Nephron (organoid): ENCODE measurements around the gene BTBD9.

Experiments used
- H3K27ac Mint-ChIP-seq, 3 experiments: 2 replicates each; pipeline ENCODE4 v1.8.0; 2020; ENCODE audit warnings: mixed read lengths in 3 of 3, mild to moderate bottlenecking in 2 of 3, moderate library complexity in 1 of 3
- H3K27me3 Mint-ChIP-seq: 2 replicates; pipeline ENCODE4 v1.8.0; 2021; ENCODE audit warnings: low read depth, mild to moderate bottlenecking, moderate library complexity, mixed read lengths
- H3K36me3 Mint-ChIP-seq: 2 replicates; pipeline ENCODE4 v1.8.0; 2020; ENCODE audit warnings: low read depth, mixed read lengths
- H3K4me1 Mint-ChIP-seq: 2 replicates; pipeline ENCODE4 v1.8.0; 2020; ENCODE audit warnings: mixed read lengths
- H3K4me3 Mint-ChIP-seq, 3 experiments: 2 replicates each; pipeline ENCODE4 v1.8.0; 2020; ENCODE audit warnings: mild to moderate bottlenecking in 3 of 3, mixed read lengths in 3 of 3, moderate library complexity in 2 of 3
- H3K9me3 Mint-ChIP-seq: 2 replicates; pipeline ENCODE4 v1.8.0; 2020; ENCODE audit warnings: mixed read lengths
- TF ChIP-seq, protein P1 (sequence below), 3 experiments: fragments of 200-600 bp; sonication (generic); IDR thresholded peaks; one replicate each; pipeline ENCODE4 v1.5.0; 2021; ENCODE audit warnings: antibody characterized with exemption in 3 of 3; ENCODE audit not compliant: unreplicated experiment in 3 of 3

Gene BTBD9

GRCh38 chr6:38176797-38177751 is 462.7 kb downstream of the BTBD9 start:
- Mint-ChIP-seq H3K27me3 (no peaks in the 10 kb centered on the region), H3K36me3 (peaks cover 10% of the 10 kb centered on the region), H3K4me3 (peak overlapping the region; percentile 16 to 26 (median 19)), H3K9me3 (no peaks in the 10 kb centered on the region), H3K27ac (peak overlapping the region; percentile 19 to 33 (median 20)), H3K4me1 (peaks cover 20% of the 10 kb centered on the region)
- TF ChIP-seq, protein P1, sequence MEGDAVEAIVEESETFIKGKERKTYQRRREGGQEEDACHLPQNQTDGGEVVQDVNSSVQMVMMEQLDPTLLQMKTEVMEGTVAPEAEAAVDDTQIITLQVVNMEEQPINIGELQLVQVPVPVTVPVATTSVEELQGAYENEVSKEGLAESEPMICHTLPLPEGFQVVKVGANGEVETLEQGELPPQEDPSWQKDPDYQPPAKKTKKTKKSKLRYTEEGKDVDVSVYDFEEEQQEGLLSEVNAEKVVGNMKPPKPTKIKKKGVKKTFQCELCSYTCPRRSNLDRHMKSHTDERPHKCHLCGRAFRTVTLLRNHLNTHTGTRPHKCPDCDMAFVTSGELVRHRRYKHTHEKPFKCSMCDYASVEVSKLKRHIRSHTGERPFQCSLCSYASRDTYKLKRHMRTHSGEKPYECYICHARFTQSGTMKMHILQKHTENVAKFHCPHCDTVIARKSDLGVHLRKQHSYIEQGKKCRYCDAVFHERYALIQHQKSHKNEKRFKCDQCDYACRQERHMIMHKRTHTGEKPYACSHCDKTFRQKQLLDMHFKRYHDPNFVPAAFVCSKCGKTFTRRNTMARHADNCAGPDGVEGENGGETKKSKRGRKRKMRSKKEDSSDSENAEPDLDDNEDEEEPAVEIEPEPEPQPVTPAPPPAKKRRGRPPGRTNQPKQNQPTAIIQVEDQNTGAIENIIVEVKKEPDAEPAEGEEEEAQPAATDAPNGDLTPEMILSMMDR (IDR thresholded peaks at IDR 0.05; ENCODE audit: unreplicated experiment in 3 of 3): no peak

- H3K27me3 Mint-ChIP-seq: no peaks in the 10 kb centered on the region
- peaks cover 28% of the 10 kb centered on the region for H3K4me1 Mint-ChIP-seq
- H3K36me3 Mint-ChIP-seq: peaks cover 14% of the 10 kb centered on the region
- no peak overlapping the region for H3K4me3 Mint-ChIP-seq
- H3K9me3 Mint-ChIP-seq: no peaks in the 10 kb centered on the region
- TF ChIP-seq, protein P1 (IDR thresholded peaks at IDR 0.05; ENCODE audit: unreplicated experiment in 3 of 3): no peak
- no peak overlapping the region for H3K27ac Mint-ChIP-seq
Observed at GRCh38 chr6:38175786-38176185, 463.9 kb downstream of the BTBD9 start.

DNA sequence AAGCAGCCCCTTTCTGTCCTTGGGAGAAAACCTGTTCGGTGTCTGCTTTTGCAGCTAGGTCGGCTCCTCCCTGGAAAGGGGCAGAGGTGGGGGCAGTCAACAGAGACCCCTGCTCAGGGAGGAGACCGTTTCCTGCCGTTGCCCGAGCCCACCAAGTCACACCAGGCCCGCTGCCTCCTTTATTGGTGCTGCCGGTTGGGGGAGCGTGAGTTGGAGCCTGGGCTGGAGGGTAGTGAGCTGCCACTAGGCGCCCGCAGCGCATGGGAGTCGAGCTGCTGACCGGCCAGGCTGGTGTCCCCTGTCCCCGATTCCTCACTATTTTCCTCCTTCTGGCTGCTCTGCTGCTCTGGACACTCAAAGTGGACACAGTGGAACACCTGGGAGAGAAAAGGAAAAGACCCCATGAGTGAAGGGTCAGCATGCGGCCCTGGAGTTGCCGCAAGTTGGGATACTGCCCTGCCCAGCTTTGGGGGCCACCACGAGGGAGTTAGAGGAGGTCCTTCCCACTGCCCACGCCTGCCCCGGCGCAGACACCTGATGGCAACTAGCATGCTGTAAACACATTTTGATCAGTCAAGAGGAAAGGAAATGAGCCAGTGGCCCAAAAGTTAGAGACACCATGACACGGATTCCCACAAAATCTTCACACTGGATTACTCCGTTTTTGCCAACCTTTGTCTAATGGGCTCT is 464.8 kb downstream of the BTBD9 start:
- Mint-ChIP-seq H3K27me3 (peaks cover 4% of the 10 kb centered on the region), H3K36me3 (peaks cover 14% of the 10 kb centered on the region), H3K9me3 (no peaks in the 10 kb centered on the region), H3K27ac (no peak overlapping the region), H3K4me1 (peaks cover 36% of the 10 kb centered on the region), H3K4me3 (no peak overlapping the region)
- TF ChIP-seq, protein P1 (IDR thresholded peaks at IDR 0.05; ENCODE audit: unreplicated experiment in 3 of 3): no peak

GRCh38 chr6:38174315-38174714 is 465.4 kb downstream of the BTBD9 start:
- no peak overlapping the region for H3K27ac Mint-ChIP-seq
- H3K4me3 Mint-ChIP-seq: no peak overlapping the region
- TF ChIP-seq, protein P1 (IDR thresholded peaks at IDR 0.05; ENCODE audit: unreplicated experiment in 3 of 3): no peak
- peaks cover 14% of the 10 kb centered on the region for H3K36me3 Mint-ChIP-seq
- H3K27me3 Mint-ChIP-seq: peaks cover 4% of the 10 kb centered on the region
- H3K9me3 Mint-ChIP-seq: no peaks in the 10 kb centered on the region
- H3K4me1 Mint-ChIP-seq: peaks cover 42% of the 10 kb centered on the region

DNA sequence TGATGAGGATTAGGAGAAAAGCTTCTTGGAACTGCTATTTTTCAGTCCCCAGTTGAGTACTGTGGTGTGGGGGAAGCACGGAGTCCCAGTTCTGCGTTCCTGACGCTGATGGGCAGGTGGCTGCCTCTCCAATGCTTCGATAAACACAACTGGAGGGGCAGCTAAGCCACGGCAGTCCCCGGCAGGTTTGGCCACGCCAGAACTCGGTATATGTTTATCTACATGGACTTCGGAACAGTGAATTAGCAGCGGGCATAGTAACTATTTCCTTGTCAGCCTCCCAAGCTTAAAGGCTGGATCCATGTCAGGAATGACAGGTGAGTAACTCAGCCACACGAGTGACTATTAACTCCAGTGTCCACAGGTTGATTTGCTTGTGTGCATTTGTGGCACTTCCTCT is 465.8 kb downstream of the BTBD9 start:
- Mint-ChIP-seq H3K4me3 (no peak overlapping the region), H3K27ac (no peak overlapping the region)

More for the DNA sequence above, 465.8 kb downstream of the BTBD9 start:
- TF ChIP-seq, protein P1 (IDR thresholded peaks at IDR 0.05; ENCODE audit: unreplicated experiment in 3 of 3): no peak
- peaks cover 4% of the 10 kb centered on the region for H3K27me3 Mint-ChIP-seq
- H3K36me3 Mint-ChIP-seq: peaks cover 14% of the 10 kb centered on the region
- H3K4me1 Mint-ChIP-seq: peaks cover 42% of the 10 kb centered on the region
- H3K9me3 Mint-ChIP-seq: no peaks in the 10 kb centered on the region
